Measurements from ENCODE around the gene TCTN1.
"Not testable (repeated sequence)": the region's sequence is repeated elsewhere in the genome, so short reads cannot be mapped to it uniquely, and the experiment has no call there.

TCTN1 gene

DNA sequence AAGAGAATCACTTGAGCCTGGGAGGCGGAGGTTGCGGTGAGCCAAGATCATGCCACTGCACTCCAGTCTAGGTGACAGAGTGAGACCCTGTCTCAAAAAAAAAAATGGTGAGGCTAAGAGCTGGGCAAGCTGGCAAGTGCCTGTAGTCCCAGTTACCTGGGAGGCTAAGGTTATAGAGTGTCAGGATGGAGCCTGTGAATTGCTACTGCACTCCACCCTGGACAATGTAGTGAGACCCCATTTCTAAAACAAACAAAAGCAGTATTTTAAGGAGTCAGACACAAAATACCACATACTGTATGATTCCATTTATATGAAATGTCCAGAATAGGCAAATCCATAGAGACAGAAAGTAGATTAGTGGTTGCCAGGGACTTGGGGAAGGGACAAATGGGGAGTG is 26.8 kb upstream of the TCTN1 start:
- DNase-seq, result not testable (repeated sequence)

DNA sequence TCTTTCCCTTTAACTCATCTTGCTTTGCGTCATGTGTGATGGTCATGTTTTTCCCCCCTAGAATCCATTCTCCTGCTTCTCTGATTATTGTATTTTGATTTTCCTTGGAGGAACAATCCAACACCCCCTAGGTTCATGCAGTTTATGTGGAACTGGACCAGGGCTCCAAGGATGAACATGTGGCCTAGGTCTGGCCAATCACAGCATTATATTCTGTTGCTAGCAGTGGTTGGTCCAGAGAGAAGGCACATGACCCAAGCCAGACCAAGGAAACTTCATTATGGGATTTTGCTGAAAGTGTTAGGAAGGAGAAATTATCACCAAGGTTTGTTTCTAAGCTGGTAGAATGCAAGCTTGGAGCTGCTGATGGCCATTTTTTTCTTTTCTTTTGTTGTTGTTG is 23.9 kb upstream of the TCTN1 start:
- DNase-seq, result no peak

DNA sequence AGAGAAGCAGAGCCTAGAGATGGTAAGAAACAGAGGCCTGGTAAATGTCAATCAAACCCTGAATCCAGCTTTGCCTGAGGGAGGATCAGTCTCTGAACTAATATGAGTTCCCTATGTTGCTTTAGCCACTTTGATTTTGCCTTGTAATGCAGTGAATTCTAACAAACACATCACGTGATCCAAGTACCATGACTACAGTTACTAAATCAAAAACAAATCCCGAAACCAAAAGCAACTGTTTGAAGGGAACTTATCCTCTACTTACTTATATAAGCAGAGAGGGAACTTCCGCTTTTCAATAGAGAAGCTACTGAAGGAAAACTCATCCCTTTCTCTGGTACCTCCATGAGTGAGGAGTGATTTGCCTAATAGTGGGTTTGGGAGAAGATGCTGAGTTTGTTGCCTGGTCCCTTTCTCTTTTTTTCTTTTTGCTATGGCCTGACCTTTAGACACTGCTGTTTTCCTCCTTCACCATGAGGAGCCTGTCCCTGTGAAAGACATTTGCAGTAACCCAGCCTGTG is 23.1 kb upstream of the TCTN1 start:
- DNase-seq, result no peak

DNA sequence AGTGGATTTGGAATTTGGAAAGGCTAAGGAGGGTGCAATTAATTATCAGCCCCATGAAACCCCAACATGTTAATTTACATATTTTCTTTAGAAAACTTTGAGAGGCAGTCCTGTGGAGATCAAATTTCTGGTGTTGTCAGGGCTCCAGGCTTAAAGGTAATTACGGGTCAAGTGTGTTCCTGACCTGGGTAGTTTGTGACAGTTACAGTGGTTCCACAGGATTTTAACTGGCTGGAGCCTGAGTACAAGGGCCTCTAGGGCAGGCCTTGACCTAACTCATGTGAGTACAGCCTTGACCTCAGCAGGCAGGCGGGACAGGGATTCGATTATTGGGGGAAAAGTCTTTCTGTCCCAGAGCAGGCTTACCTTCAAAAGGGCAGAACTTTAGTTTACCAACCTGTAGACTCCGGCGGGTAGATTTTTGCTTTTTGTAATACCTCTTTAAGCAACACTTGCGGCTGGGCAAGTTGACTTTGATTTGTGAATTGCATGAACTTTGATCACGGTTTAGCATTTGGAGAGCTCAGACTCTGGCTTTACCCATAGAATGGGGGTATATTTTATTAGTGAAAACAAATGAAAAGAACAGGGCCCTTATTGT is 22.4 kb upstream of the TCTN1 start:
- DNase-seq, result no peak

DNA sequence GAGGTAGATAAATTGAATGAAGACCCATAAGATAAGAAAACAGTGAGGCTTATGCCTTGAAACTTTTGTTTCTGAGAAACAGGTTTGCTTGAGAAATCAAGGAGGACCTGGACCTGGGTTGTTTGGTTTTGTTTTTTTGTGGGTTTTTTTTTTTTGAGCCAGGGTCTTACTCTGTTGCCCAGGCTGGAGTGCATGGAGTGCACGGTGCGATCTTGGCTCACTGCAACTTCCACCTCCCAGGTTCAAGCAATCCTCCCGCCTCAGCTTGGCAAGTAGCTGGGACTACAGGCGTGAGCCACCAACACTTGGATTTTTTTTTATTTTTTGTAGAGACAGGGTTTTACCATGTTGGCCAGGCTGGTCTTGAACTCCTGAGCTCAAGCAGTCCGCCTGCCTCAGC is 21.9 kb upstream of the TCTN1 start:
- DNase-seq, result no peak

DNA sequence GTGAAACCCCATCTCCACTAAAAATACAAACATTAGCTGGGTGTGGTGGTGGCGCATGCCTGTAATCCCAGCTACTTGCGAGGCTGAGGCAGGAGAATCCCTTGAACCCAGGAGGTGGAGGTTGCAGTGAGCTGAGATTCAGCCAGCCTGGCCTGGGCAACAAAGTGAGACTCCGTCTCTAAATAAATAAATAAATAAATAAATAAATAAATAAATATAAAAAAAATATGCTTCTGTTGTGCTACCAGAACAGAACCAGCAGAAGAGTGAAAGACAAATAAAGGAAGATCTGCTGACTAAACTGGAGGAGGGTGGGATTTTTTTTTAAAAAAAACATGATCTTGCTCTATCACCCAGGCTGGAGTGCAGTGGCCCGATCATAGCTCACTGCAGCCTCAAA is 21.0 kb upstream of the TCTN1 start:
- DNase-seq, result not testable (repeated sequence)

DNA sequence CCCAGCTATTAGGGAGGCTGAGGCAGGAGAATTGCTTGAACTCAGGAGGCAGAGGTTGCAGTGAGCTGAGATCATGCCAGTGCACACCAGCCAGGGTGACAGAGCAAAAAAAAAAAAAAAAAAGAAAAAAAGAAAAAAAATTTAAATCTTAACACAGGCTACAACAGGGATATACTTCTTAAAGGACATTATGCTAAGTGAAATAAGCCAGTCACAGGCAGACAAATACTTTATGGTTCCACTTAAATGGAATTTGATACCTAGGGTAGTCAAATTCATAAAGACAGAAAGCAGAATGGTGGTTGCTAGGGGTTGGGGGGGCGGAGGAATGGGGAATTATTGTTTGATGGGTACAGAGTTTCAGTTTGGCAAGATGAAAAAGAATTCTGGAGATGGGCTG is 16.0 kb upstream of the TCTN1 start:
- DNase-seq, result no peak

DNA sequence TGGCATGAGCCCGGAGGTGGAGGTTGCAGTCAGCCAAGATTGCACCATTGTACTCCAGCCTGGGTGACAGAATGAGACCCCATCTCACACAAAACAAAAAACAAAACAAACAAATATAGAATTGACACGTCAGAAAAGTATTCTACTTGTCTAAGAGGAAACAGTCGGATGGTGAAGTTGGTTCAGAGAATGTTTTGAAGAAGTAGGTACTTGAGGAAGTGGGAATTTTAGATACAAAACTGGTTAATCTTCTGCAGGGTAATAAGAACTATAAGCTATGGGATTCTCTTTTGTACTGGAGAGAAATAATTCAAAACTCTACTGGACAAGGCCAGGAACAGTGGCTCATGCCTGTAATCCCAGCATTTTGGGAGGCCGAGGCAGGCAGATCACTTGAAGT is 14.6 kb upstream of the TCTN1 start:
- DNase-seq, result no peak

DNA sequence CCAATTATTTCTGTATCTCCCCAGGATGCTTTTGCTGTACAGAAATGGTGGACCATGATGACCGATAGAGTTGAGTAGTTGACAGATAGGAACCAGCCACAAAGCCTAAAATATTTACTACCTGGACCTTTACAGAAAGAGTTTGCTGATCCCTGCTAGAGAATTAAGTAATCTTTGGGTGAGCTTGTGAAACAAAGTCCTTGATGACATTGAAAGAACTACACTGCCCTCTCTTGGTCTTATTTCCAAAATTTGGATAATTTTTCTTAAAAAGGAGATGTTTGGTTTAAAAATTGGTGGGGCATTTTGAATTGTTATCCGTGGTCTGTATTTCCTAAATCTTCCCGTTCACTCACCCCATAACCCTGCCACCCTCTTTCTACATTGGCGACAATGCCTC is 13.7 kb upstream of the TCTN1 start:
- no peak for DNase-seq

DNA sequence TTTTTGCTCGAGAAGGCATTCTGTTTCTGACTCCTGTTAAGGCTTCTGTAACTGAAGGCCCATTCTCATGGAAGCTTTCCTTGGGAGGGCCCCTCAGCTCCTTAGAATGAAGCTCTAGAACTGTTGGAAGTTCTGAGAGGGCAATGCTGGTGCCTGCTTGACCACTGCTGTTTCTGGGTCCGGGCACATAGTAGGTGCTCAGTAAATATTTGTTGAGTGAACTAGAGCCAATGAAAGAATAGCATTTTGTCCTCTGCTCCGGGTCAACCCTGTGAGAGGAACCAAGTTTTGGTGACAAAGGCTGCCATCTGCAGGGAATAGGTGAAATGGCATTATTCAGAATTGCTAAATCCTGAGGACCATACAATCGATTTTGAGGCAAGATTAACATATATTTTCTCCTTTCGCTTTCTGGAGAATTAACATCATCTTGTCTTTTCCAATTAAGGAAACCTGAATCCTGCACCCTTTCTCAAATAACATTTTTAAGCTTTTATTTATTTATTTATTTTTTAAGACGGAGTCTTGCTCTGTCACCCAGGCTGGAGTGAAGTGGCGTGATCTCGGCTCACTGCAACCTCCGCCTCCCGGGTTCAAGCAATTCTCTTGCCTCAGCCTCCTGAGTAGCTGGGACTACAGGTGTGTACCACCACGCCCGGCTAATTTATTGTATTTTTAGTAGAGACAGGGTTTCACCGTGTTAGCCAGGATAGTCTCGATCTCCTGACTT is 11.7 kb upstream of the TCTN1 start:
- not testable (repeated sequence) for DNase-seq

DNA sequence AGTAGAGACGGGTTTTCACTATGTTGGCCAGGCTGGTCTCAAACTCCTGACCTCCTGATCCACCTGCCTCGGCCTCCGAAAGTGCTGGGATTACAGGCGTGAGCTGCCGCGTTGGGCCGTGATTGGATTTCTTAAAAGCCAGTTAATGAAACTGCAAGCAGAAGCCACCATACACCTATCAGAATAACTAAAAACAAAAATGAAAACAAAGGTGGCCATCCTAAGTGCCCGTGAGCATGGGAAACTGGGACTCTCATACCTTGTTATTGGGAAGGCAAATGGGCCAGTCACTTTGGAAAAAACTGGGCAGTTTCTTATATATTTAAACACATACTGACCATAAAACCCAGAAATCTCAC is 7.7 kb upstream of the TCTN1 start:
- no peak for DNase-seq

DNA sequence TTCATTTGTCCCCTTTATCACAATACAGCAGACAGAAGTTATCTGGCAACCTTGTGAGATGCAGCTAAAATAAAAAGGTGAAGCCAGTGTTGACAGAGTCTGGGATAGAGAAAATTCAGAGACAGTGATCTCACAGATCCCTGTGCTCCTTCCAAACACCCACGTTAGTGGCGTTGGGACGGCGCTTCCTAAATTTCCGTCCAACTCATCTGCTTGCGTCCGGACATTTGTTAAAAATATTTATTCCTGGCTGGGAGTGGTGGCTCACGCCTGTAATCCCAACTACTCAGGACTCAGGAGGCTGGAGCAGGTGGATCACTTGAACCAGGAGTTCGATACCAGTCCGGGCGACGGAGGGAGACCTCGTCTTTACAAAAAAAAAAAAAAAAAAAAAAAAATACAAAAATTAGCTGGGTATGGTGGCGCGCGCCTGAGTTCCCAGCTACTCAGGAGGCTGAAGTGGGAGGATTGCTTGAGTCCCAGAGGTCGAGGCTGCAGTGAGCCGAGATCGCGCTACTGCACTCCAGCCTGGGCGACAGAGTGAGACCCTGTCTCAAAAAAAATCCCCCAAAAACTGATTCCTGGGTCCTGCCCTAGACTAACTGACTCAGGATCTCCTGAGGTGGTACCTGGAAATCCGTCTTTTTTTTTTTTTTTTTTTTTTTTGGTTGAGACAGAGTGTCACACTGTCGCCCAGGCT is 708 bp upstream of the TCTN1 start:
- no peak for DNase-seq

DNA sequence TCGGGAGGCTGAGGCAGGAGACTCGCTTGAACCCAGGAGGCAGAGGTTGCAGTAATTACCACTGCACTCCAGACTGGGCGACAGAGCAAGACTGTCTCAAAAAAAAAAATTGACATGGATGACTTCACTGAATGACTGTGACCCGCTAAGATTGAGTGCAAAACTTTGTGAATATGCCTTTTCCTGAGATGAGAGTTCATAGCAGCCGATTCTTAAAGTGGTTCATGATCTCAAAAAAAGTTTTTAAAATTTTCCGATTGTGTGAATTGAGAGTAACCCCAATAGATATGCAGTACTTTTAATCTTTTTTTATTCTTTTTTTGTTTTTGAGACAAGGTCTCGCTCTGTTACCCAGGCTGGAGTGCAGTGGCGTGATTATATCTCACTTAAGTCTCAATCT is 1.2 kb downstream of the TCTN1 start:
- no peak for DNase-seq

DNA sequence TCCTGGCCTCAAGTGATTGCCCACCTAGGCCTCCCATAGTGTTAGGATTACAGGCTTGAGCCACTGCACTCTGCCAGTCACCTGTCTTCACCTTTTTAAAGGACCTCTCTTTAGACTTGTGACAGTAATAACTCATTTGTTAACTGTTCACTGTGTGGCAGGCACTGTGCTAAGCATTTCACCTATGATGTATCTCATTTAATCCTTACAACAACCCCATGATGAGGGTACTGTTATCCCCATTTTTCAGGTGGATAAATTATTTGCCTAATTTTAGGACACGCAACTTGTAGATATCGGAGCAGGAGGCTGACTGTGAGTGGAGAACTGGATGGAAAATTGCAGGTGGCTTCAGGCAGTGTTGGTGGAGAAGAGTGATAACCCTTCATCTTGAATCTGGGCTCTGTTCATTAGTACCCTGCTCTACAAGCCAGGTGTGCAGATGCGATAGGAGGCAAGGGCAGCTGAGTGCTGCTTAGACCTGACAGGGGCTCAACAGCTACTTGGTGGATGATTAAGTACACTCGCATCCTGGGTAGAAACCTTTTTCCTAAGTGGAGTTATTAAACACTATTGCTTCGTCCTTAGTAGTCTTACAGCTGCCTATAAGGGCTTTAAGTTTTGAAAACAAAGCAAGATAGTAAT is 2.7 kb downstream of the TCTN1 start:
- DNase-seq, result no peak

DNA sequence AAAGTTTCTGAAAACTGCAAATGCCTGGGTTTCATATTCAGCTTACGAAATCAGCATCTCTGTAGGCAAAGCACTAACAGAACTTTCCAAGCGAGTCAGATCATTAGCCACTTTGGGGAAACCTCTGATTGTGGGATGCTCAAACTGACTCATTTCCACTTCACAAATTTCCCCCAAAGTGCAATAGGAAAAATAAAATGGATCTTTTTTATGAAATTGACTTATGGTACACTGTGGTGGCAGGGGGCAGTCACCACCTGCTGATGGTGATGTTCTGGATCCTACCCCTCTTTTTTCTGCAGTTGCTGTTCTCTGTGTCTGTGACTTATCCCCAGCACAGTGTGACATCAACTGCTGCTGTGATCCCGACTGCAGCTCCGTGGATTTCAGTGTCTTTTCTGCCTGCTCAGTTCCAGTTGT is 5.6 kb downstream of the TCTN1 start:
- no peak for DNase-seq

DNA sequence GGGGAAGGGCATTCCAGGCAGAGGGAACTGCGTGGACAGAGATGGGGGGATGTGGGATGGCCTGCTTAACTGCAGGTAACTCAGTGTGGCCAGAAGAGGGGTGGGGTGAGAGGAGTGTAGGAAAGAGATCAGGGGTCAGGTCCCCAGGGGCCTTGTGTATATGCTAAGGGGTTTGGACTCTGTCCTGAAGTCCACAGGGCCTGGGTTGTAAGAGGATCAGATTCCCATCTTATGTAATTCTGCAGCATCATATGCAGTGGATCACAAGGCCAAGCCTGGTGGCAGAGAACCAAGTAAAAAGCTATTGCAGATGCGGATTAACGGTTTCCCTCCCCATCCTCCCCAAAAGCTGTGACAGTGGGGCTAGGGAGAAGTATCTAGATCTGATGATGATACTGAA is 8.7 kb downstream of the TCTN1 start:
- no peak for DNase-seq

DNA sequence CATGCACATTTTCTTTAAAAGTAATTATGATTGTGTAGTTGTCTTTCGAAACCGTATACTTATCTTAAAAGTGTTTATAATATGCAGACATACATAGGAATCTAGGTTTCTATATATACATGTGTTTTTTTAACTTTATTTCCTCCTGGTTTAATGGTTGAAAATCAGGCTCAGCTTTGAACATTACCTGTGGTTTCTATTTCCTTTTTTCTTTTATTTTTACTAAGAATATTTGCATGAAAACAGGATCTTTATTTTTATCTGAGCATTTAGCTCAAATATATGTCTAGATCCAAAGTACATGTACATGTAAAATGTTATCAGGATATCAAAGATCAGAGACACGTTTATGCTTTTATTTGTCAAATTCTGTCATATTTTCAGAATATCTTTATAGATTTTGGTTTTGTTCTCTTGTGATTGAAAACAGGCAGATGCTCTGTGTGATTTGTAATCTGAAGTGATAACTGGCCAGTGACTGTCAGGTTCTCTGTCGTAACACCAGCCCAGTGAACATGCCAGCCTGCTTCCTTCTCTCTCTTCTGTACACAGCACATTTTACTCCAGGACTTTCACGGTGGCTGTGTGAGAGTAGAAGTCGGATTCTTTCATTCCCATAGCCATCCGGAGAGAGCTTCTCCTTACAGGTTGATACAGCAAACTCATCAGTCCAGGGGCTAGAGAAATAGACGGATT is 13.7 kb downstream of the TCTN1 start:
- no peak for DNase-seq

DNA sequence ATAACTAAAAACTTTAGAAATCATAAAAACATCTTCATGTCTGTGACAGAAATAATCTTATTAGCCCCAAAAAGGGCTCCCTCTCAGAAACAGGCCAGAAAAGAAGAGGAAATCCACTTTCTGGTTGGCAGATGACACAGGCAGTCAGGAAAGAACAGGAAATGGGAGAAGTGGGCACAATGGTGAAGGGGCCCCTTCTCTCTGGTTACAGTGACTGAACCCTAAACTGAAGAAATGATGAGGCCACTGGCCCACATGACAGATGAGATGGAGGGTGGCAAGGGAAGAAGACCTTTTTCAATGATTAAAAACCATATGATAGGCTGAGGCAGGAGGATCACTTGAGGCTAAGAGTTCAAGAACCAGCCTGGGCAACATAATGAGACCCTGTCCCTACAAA is 21.1 kb downstream of the TCTN1 start:
- DNase-seq, result no peak

DNA sequence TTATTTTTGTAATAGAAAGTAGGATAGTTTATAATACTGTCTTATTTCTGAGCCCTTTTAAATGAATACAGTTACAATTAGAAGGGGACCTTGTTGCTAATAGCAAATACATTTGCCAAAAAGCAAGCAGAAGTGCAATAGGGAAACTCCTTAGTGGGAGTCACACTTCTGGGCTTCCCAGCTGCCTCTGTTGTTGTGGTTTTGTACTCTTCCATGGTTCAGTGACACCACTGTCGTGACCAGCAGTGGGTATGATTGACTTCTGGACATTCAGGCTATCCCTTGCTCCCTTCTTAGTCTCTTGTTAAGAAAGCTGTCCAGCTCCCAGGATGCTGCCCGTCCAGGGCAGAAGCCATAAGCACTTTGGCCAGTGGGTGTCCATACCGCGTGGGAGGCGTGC is 22.6 kb downstream of the TCTN1 start:
- no peak for DNase-seq

DNA sequence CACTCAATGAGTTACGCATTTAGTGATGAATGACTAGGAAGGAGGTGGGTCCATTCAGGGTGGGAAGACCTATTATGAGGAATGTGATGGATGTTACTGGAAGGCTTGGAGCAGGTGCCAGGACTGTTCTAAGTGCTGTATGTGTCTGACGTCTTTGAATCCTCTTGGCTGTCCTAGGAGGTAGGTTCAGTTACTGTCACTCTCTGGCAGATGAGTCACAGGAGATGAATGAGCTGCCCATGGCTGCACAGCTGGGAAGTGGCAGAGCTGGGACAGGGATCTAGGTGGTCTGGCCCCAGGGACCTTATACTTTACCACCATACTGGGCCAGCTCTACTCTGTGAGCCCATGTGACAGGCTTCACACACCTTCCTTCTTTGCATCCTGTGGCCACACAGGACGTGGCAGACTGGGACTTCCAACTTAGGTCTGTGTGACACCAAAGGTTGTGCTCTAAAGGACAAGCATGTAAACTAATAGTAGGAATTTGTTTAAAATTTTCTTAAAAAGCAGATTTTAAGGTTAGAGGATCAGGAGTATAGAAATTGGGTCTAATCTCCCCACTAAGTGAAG is 24.0 kb downstream of the TCTN1 start:
- no peak for DNase-seq

DNA sequence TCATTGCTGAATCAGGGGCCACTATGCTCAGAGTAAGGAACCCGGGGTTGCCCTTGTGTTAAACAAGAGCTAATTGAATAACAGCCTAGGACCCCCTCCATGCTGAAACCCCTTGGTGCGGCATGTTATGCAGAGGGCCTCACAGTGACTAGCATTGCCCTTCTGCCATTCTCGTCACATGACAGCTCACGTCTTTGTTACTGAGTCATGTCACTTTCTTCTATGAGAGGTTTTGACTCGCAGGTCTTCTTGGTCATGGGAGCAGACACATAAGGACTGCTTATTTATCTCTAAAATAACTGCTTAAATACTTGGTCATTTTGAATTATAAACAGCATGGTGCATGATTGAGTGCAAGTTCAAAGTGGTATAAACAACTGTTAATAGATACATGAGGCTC is 24.9 kb downstream of the TCTN1 start:
- no peak for DNase-seq

DNA sequence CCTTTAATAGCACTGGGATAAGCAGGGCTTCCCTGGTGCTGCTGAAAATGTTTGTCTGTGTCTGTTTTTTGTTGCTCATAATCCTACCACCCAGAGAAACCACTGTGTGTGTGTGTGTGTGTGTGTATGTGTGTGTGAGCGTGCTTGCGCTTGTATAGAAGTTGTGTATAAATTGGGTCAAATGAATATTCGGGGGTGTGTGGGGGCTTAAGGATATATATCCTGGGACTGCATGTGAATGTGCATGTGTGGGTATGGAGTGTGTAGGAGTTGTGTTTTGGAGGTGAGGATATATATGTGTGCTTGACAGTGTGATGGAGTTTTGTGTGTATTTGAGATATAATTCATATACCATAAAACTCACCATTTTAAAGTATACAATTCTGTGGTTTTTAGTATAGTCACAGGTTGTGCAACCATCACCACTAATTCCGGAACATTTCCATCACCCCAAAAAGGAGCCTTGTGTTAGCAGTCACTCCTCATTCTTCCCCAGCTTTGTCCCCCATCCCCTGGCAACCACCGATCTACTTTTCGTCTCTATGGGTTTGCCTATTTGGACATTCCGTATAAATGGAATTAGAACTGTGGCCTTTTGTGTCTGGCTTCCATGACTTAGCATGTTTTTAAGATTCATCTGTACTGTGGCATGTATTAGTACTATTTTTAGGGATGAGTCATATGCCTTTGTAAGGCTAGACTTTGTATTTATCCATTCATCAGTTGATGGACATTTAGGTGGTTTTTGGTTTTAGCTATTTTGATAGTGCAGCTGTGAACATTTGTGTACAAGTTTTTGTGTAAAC is 25.6 kb downstream of the TCTN1 start:
- no peak for DNase-seq

All from NCI-H524 treated with DMSO at 0.1 percent for 48 hours (cell line).